NCI-H510A (cell line): ENCODE measurements around the gene PPP1R36.
A peak's percentile ranks its signal among the peaks of the same experiment; 100 is the strongest.
"Not testable (repeated sequence)": the region's sequence is repeated elsewhere in the genome, so short reads cannot be mapped to it uniquely, and the experiment has no call there.

Source experiments
- DNase-seq: peaks from one replicate; lab custom pipeline; 2025; lab: John Stamatoyannopoulos, UW

PPP1R36 gene, protein sequence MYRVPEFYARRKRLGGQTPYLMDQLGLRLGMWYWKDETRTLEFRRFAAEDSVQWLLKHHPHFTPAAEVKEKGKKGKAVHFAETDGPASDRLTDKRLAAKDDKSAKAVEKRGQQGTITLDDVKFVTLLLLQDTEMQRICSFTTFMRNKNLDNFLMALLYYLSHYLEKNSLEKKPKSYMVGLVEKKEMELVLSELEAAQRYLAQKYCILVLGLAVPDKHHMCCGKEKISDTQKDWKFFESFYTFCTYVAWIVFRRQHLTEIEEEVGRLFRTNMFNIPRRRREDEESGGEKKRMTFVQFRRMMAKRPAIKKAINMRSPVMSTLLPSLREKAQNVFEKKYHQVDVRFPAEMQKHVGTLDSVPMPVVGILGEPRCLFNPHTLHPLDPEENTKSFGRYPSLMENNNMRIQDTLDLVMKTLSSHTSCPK

DNA sequence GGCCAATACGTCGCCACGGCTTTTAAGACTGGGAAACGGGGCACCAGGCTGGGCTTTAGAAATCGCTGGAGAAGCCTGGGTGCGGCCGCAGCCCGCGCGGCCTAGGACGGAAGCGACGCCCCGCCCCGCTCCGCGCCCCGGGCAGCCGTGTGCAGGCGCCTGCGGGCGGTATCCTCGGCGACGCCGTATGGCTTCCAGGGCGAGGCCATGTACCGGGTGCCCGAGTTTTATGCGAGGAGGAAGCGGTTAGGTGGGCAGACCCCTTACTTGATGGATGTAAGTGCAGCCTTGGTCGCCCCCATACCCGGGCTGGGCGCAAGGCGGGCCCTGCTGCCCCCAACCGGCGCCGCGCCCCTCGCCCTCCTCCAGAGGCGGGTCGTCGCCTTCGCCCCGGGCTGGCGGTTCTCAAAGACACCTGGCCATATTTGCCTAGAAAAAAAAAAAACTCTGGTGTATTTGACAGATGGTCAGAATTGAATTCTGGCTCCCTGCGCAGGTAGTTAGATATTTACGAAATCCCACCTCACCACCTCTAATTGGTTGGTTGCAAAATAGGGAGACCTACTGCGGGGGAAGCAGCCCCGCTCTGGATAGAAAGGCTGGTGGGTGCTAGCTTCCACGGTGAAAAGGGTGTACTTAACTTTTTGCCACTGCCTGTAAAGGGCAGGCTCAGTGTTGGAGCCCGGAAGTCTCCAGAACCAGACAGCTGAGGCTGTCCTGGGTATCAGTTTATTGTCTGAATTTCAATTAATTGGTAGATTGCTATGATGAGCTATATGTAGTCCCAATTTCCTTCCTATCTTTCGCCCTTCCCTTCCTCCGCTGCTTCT, at the start of gene PPP1R36:
Gene PPP1R36, plus strand, starts transcription at position 171 of the 830 bp plus-strand sequence. Its CDS starts 37 bp downstream, at position 208.
- peak; percentile 54 for DNase-seq

DNA sequence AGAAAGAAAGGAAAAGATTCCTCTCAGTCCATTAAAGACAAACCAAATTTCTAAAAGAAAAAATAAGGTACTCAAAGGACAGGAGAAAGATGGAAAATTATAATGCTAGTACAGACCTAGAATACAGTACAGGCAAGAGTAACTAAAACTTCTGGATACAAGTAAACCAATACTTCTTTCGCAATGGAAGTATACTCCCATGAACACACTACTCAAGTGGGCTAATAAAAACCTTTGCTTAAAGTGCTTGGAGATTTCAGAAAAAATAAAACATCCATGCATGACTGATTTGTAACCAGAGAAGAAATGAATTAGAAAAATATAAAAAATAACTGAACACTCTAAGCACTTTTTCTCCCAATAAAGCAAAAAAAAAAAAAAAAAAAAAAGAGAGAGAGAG, 49.7 kb upstream of the PPP1R36 start:
- DNase-seq, result no peak

DNA sequence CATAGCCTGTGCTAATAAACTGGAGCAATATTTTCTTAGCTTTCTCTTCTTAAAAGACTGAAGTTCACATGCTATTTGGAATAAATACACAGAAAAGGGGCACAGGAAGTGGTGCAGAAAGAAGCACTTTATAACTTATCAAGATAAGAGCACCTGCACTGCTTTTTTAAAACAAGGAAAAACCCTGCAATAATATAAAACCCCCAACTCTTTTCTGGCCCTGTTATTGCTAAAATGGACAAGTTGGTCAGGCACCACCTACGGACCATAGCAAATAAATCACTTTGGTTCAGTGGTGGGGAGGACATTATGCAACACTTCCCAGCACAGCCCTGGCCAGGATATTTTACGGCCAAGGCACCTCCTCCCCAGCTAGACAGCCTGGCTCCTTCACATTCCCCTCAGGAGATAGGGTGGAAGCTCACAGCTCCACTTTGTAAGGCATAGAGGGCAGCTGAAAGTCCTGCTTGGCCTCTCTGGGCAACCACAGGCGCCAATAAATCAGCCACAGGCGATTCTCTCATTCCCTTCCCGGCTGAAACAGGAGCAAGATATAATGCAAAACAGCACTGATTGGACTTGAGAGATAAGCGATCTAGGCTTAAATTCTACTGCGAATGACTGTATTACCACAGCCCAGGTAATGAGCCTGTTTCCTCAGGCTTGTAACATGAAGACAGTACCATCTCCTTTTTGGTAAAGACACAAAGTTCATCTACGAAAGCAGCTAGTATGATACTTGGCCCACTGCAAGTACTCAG, 48.2 kb upstream of the PPP1R36 start:
- no peak for DNase-seq

DNA sequence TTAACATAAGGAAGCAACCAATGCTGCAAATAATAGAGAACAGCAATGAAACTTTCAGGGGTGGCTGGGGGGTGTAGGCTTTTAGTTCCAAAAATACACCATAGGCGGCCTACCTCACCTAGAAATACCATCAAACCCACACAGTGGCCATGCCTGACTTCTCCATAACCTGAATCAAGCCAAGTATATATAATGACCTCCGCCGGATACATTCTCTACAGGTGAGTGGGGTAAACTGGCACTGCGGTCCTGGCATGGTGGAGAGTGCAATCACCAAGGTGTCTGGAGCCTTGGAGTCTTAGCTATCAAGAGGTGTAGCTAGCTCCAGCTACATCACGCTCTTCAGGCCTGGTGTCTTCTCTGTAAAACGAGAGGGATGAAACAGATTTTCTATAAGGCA, 47.3 kb upstream of the PPP1R36 start:
- DNase-seq, result no peak

DNA sequence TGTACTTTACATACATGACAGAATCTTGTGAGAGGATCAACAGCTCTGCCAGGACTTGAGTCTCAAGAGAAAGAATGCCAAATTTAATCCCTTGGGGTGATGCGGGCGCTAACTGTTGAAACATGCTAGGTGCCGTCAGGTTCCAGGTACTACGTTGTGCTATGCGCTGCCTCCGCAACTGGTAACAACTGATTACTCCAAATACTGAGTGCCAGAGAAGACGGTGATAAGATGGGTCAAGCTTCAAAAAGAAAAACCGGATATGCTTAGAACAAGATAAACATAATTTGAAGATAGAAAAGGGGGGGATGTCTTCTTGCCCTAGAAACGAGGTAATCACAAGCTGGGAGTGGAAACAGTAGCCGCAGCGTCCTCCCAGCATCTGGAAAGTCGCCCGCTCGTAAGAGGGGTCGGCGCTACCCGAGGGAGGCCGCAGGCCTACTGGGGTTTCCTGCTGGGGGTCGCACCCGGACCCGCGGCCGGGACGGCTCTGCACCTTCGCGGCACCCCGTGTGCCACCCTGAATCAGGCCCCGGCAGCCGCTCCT, 46.8 kb upstream of the PPP1R36 start:
- no peak for DNase-seq

DNA sequence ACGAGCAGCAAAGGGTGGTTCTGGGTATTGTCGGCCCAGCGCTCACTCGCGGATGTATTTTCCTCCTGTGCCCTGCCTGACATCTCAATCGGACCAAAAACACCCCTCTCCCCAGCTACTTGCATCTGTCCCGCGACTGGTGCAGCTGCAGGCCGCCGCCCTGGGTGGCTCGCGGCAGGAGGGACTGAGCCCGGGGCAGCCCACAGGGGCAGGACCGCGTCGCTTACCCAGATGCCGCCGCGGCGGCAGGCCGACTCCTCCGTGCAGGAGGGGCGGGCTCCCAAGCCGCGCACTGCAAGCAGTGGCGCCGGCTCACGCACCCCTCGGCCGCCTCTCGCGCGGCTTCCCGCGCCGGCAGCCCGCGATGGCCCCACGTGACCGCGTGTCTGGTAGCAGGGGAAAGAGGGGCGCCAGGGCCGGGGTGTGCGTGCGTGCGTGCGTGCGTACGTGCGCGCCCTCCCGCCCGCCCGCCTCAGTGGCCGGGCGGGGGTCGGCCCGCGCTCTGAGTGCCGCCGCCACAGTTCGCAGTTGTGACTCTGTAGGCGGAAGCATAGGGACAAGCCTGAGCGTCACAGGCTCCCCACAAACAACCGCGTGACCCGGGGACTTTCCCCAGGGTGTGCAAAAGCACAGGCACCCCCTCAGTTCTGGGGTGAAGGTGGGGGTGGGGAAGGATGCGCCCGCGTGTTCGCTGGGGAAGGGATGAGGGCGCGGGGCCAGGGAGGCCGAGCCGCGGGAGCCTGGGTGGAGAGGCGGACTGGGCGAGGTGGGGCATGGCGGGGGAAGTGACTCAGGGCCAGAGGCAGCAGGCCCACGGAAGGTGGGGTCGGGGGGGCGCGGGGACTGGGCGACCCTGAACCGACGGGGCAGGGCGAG, 46.1 kb upstream of the PPP1R36 start, which contains the start of gene ZBTB25:
Gene ZBTB25, minus strand, starts transcription at position 405 of the 876 bp plus-strand sequence. CDS start 13,305 bp downstream, outside the sequence.
- DNase-seq, result peak; percentile 85

DNA sequence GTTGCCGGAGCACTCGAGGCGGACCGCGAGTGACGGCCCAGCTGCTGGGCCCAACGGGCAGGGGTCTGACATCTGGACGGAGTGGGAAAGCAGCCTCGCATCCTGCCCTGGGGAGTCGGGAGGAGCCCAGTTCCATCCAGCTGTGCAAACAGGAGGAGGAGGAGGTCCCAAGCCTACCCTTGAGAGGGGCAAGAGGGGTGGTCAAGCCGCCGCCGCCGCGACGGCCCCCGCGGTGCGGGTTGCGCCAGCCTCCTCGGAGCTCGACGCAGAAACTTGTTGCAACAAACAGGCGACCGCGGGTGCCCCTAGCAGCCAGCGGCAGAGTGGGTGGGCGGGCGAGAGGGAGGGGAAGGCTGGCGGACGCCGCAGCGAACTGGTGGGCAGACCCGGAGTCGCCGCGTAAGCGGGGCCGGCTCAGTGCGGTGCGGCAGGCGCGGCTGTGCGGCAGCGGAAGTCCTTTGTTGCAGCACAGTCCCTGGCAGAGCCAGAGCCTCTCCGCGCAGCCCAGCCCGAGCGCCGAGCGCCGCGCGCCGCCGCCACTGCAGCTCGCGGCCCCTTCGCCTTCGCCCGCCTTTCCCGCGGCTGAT, 45.4 kb upstream of the PPP1R36 start, which contains the start of gene ZBTB1:
Gene ZBTB1, plus strand, starts transcription at position 461 of the 587 bp plus-strand sequence. CDS start 16,735 bp downstream, outside the sequence.
- peak; percentile 75 for DNase-seq

DNA sequence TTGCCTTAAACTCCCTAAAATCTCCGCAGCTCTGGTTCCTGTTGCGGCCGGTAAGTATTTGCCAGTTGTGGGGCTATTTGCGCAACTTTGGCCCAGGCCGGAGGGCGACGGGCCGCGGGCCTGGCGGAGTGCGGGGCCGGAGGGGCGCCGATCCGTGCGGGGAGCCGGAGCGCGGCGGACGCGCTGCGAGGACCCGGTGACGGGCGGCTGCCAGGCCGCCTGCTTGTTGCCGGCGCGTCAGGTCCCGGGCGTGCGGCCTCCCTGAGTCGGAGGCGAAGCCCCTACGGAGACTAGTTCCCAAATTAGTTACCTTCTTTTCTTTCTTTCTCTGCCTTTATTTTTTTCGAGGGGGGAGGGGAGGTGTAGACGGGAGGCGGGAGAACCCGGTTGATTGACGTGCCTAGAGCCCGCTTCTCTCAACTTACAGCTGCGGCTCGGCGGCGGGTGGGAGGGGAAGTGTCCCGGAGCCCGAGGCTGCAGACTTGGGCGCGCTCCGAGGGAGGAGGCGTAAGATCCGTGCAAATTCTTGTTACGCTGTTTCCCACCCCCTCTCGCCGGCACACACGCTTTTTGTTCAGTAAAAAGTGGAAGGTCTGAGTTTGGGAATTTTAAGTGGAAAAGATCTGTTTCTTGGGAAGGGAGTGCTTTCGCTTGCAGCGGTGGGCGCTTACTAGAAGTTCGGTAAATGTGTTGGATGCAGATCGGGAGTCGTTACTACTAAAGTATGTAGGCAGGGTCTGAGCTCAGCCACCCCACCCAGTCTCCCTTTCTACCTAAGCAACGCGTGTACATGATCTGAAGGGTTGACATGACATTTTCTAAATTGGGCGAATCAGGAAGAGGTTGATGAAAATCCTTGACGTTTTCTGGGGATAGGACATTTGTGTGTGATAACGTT, 44.6 kb upstream of the PPP1R36 start:
- DNase-seq, result peak; percentile 79

DNA sequence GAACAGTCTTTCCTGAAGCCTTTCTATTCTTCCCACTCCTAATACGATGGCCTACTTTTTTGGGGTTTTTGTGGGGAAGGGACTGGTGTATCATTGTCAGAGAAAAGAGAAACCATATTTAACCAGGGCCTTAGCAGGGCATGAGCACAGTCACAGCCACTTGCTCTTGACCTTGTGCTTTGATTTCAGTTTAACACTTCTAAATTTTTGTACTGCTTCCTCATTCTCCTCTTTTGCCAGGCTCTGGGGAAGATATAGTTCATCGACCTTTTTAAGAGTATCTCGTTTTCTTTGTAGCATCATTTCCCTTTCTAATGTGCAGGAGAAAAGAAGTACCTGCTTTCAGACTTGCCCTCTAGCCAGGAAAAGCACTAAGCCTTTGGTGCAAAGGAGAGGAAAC, 43.0 kb upstream of the PPP1R36 start:
- no peak for DNase-seq

DNA sequence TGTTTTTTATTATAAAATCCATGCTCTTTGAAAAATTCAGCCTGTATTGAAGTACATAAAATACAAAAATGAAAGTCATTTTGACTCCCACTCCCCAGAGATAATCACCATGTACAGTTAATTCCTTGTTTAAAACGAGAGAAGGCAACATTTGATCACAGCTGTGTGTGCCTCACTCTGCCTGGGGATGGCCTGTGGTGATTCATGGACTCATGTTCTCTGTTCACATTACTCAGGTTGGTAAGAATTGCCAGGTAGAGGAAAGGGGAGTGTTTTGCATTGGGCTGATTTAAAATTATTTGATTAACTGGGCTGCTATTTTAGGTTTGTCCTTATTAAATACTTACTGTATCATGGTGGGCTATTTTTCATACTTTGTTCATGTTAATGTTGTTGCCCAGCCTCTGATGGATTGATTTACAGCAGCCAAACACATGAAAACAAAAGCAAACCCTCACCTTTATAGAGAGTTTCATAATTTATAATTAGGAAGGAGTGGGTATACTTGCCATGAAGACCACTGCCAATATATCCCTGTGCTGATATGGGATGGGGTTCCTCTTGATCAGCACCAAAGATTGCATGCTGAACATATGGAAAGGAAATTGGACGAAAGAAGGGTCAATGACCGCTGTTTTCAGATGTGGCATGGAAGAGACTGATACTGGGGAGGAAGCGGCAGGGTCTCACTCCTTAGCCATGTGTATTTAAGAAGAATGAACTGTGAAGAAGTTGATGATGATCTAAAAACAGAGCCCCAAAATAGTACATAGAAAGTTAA, 42.2 kb upstream of the PPP1R36 start:
- DNase-seq, result no peak

DNA sequence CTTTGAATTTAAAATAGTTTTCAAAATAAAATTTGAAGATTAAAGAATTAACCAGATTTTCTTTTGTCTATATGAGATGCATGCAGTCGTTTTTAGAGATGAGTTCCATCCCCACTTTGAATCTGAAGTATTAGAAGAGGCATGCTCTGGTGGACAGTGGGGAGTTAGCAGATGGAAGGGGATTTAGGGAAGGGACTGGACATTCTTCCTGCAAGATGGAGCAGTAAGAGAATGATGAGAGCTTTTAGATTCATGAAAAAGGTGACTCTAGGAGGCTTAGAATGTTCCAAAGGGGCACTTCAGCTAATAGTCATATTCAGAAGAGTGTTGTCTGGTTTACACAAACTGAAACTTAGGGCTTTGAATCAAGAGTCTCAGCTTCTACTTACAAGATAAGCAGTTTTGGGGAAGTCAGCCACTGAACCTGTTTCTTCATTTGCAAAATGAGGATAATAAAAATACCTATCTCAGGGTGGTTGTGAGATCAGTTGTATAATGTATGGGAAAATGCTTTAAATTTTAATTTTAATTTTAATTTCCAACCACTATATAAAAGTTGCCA, 41.5 kb upstream of the PPP1R36 start:
- no peak for DNase-seq

DNA sequence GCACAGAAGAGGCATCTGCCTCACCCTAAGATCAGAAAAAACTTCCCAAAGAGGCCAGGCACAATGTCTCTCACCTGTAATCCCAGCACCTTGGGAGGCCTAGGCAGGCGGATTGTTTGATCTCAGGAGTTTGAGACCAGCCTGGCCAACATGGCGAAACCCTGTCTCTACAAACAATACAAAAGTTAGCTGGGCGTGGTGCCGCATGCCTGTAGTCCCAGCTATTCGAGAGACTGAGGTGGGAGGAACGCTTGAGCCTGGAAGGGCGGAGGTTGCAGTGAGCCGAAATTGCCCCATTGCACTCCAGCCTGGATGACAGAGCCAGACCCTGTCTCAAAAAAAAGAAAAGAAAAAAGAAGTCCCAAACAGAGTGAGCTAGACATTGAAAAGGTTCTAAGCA, 40.7 kb upstream of the PPP1R36 start:
- no peak for DNase-seq

DNA sequence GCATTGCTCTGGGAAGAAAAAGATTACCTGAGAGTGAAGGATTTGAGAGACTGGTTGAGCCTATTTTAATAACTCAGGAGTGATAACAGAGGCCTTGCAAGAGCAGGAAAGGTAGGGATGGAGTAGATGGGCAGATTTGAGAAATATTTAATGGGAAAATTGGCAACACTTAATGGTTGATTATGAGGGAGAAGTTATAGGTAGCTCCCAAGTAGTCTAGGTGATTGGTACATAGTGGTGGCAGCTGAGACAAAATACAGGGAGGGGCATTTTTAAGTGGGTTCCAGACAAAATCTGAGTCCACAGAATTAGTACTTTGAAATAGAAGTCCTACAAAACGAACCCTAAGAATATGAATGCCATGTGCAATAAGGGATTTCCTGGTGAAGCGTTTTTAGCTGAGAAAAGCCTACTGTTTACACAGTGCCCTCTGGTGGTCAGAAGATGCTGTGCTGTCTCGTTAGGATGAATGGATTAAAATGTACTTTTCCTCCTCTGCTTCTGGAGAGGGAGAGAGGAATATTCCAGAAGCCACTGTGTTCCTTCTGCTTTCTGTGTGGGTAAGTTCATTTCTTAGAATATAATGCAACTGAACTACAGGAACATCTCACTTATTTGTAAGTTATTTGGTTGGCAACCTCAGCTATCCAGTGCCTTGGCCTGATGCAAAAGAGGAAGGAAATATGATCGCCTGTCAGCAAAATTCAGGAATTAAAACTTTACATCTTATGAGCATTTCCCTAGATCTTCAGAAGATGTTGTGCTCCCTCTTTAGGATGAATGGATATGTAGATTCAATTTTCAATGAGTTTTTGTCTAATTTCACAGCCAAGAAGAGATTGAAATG, 38.7 kb upstream of the PPP1R36 start:
- peak; percentile 37 for DNase-seq

DNA sequence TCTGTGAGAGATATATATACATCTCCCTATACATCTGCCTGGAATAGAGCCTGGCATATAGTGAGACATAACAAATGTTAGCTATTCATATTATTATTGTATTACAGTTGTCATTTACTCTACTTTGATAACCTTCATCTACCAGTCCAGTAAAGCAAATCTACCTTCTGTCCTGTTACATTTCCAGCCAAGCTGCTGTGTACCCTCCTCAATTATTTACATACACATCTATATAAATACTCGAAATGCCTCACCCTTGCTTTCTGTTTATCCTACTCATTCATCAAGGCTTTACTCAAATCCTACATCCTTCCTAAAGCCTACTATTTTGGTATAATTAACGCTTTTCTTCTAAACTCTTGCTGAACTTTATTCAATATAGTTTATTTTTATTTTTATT, 36.5 kb upstream of the PPP1R36 start:
- DNase-seq, result no peak

DNA sequence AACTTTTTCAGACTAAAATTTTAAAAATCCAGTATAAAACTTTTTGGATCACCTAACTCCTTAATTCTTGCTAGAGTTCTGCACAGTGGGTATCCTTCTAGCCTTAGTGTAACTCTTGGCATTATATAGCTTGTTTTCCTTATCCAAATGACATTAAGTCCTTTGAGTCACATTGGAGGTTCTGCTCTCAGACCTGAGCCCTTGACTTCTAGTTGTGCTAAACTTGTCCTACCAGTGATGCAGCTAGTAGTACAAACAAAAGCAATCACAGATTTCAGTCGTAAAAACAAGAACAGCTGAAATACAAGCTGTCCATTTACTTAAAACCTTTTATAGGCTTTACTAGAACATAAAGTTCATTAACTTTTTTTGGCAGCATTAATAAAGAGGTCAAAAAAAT, 34.7 kb upstream of the PPP1R36 start:
- DNase-seq, result no peak

DNA sequence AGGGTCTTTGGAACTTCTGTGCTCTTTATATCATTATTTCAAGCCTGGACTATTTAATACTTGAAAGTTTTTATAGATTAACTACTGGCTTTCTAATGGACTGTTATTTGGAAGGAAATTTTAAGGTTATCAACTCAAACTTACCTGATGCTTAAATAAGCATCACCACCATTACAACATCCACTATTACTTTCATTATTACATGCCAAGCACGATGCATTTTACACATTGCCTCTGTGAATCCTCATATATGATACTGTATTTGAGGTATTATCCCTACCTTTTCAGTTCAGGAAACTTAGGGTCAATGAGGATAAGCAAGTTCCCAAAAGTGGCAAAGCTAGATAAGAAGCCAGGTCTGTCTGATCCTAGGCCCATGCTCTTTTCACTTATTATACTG, 32.8 kb upstream of the PPP1R36 start:
- no peak for DNase-seq

DNA sequence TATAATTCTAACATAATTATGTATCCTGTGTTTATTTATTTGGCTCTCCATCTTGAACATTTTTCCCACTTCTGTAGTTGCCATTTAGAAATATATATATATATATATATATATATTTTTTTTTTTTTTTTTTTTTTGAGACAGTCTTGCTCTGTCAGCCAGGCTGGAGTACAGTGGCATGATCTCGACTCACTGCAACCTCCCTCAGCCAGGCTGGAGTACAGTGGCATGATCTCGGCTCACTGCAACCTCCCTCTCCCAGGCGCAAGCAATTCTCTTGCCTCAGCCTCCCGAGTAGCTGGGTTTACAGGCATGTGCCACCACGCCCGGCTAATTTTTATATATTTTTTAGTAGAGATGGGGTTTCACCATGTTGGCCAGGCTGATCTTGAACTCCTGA, 32.1 kb upstream of the PPP1R36 start:
- not testable (repeated sequence) for DNase-seq
